ENCODE measurements around the gene AURKAIP1.
"Not testable (repeated sequence)": the region's sequence is repeated elsewhere in the genome, so short reads cannot be mapped to it uniquely, and the experiment has no call there.

The AURKAIP1 gene

DNA sequence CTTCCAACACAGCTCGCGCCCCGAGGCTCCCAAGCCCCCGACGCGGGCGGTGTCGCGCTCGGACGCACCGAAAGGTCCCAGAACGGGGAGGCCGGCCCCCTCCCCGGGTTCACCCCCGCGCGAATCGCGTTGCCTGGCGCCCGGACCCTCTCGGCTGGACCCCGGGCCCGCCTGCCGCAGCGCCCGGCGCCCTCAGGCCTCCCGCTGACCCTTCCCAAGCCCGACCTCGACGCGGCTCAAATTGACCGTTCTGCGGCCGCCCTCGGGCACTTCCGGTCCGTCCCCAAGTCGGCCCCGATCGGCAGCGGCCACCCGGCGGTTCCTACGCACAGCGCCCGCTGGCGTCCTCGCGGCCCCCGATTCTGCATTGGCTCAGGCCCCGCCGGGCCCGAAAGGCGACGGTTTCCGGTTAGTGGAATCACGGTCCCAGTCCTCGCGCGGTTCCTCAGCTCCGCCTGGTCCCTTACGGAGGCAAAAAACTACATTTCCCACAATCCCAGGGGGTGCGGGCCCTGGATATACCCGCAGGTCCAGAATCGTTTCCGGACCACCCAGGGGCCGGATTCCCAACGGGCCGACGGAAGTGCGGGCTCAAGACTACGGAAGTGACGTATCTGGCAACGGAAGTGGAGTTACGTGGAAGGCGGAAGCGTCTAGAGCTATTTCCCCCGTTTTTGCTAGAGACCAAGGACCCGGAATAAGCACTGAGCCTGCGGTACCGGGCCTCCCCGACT is at the start of gene AURKAIP1:
TSS of gene AURKAIP1 (minus strand) at position 279 of the 734 bp plus-strand sequence. CDS start 451 bp downstream, outside the sequence.
- peak; percentile 87 to 89 for DNase-seq (ENCODE audit: low read depth in 2 of 2)

DNA sequence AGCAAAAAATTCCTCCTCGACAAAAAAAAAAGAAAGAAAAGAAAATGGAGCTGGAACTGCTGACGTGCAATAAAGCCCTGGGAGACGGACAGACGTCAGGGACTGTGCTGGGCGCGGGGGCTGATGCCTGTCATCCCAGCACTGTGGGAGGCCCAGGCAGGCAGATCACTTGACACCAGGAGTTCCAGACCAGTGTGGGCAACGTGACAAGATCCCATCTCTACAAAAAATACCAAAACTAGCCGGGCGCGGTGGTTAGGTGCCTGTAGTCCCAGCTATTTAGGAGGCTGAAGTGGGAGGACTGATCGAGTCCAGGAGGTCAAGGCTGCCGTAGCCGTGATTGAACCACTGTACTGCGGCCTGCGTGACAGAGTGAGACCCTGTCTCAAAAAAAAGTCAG is 49.7 kb upstream of the AURKAIP1 start:
- no peak for DNase-seq (ENCODE audit: low read depth in 2 of 2)

DNA sequence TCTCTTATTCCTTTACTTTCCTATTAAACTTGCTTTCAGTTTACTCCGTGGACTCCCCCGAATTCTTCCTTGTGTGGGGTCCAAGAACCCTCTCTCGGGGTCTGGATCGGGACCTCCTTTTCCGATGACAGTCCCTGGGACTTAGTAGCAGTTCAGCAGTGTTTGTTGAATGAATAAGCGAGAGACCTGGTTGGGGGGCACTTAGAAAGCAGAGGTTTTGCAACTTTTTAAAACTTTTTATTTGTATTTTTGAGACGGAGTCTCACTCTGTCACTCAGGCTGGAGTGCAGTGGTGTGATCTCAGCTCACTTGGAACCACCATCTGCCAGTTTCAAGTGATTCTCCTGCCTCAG is 48.2 kb upstream of the AURKAIP1 start:
- DNase-seq (ENCODE audit: low read depth in 2 of 2): no peak

DNA sequence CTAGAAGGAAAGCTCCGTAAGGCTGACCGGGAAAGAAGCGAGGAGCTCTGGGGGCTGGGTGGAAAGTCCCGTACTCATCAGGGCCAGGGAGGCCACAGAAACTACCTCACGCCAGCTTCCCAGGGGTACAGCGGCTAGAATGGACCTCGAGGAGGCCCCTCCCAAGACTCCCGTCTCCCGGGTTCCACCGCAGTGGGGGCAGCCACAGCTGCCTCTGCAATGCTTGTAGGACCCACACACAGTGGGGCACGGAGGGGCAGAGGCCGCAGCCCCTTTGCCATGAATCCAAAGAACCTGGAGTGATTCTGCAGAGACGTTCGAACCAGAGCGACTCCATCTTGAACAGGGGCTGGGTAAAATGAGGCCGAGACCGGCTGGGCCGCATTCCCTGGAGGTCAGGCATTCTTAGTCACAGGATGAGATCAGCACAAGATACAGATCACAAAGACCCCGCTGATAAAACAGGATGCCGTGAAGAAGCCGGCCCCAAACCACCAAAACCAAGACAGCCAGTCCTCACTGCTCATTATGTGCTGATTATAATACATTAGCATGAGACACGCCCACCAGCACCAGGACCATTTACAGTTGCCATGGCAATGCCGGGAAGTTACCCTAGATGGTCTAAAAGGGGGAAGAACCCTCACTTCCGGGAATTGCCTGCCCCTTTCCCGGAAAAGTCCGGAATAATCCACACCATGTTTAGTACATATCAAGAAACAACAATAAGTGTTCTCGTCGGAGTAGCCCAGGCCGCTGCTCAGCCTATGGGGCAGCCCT is 47.6 kb upstream of the AURKAIP1 start:
- no peak for DNase-seq (ENCODE audit: low read depth in 2 of 2)

DNA sequence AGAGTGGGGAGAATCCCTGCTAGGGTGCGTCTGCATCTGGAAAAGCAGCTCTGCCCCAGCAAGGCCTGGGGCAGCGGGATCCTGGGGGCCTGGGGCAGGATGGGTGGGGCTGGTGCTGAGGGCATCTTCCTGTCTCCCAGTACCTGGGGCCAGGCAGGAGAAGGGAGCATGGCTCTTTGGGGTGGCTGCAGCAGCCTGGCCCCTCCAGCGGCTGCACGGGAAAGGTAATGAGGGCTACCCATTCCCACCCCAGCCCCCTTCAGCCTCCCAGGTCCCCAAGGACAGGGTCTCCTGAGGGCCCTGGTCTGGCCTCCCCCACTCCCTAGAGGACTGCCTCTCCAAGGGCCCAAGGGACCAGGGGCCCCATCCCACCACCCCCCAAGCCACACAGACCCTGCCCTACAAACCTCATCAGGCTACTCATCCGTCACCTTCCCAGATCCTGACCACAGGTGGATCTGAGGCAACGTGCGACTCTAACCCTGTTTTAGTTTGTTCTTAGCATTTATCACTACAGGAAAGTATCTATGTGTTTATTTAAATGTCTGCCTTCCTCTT is 47.0 kb upstream of the AURKAIP1 start:
- DNase-seq (ENCODE audit: low read depth in 2 of 2): no peak

DNA sequence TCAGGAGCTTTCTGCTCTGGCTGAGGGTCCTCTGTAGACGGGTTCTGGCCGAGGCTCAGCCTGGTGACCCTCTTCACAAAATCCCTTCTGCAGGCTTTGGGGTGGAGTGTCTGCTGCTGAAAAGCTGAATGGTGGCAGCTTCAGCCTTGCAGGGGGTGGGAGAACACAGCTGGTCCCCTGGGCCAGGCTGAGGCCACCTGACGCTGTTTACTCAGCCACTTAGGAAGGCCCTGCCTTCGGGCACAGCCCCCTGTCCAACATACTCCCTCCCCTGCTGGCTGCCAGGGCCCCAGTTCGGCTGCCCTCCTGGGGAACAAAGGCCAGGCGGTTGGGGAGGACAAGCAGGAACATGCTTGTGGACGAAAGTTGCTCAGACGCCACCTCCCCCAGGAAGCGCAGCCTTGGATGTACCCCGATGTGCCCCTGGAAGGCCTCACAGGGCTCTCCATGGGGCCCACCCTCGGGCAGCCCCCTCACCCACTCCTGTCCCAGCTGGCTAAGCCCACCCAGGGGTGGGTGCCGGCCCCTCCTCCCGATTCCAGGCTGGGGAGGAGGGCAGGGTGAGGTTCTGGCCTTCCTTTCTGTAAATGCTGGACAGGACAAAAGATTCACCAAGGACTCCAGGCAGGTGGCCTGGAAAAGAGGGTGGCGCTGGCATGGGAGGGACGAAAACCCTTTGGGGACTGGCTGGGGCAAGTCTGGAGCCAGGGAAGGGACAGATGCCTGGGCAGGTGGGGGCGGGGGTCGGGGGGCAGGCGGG is 46.3 kb upstream of the AURKAIP1 start, which contains the start of gene ANKRD65:
TSS of gene ANKRD65 (minus strand) at position 130 of the 760 bp plus-strand sequence. CDS start 271 bp downstream, outside the sequence.
- no peak for DNase-seq (ENCODE audit: low read depth in 2 of 2)

DNA sequence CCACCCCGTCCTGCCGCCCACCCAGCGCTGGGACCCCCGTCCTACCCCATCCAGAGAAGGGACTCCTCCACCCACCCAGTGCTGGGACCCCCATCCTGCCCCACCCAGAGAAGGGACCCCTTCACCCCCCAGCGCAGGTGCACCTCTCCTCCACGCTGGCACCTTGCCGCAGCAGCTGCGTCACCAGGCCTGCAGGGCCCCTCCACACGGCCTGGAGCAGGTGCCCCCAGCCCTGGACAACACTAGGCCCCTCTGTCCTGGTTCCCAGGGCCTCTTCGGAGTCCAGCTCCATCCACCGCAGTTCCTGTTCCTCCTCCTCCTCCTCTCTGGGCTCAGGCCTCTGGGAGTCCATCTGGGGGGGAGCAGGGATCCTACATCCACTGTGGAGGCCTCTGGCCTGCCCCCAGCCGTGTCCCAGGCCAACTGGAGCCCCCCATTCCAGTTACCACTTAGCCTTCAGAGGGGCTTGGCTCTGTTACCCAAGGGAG is 45.7 kb upstream of the AURKAIP1 start:
- DNase-seq (ENCODE audit: low read depth in 2 of 2): no peak

DNA sequence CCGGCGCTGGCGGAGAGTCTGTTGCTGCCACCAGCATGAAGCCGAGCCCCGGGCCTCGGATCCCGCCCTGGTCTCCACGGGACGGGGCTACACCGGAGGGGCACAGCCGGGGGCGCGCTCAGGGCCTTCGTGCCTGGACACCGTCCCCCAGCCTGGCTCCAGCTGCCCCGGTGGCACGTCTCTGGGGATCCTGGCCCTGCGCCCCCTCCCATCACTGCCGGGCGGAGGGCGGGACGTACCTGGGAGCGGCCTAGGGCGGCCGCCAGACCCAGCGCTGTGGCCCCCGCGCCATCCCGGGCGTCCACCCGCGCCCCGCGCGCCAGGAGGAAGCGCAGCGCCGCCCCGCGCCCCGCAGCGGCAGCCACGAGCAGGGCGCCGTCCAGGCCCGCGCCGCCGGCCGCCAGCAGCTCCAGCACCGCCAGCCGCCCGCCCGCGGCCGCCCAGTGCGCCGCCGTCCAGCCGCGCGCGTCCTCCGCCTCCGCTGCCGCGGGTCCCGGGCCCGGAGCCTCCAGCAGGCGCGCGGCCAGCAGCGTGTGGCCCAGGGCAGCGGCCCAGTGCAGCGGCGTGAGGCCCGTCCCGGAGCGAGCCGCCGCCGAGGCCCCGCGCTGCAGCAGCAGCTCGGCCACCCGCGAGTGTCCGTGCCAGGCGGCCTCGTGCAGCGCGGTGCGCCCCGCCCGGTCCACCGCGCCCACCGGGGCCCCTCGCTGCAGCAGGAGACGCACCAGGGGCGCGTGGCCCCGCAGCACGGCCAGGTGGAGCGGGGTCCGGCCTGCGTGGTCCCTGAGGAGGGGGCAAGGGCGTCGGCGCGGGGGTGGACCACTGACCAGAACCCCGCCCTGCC is 45.0 kb upstream of the AURKAIP1 start:
- DNase-seq (ENCODE audit: low read depth in 2 of 2): no peak

DNA sequence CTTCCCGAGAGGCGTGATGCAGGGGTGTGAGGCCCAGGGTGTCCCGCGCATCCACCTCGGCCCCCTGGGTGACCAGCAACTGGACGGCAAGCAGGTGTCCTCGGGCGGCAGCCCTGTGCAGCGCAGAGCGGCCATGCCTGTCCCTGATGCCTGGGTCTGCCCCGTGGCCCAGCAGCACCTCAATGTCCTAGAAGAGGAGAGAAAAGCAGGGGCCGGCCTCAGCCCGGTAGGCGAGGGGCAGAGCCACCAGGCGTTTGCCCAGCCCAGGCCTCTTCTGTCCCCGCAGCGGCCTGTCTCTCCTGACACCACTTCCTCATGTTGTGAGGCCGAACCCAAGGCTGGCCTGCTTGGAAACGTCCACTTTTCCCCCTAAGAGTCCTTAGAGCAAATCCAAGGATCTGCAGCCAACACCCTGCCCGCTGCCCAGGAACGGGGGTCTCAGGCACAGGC is 44.4 kb upstream of the AURKAIP1 start:
- DNase-seq (ENCODE audit: low read depth in 2 of 2): no peak

DNA sequence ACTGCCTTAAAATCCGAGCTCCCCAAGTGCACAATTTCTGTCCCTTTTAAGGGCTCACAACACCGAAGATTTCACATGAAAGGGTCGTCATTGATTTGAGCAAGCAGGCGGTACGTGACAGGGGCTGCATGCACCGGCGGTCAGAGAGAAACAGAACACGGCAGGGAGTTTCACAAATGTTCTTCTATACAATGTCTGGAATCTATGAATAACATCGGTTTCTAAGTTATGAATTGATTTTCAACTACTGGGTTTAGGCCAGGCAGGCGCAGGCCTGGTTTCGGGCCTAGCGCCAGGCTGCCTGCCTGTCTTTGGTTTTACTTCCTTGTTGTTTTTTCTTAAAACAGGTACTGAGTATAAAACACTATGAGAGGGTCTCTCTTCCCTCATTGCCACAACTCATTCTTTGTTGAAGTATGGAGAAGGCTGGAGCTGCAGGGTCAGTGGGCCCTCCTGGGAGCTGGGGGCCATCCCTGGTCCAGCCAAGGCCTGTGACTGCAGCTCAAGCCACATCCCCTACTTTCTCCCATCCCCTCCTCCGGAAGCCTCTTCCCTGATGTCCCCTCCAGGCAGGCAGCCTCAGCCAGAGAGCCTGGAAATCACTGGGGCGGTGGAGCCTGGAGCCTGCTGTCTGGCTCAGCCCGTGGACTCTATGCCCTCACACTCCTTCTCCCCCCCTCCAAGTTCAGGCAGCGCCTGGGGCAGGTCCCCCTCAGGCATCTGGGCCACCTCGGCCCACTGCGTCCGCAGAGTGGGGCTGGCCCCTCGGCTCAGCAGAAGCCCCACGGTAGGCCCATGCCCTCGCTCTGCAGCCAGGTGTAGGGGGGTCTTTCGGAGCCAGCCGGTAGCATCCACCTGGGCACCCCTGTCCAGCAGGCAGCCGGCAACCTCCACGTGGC is 43.7 kb upstream of the AURKAIP1 start:
- DNase-seq (ENCODE audit: low read depth in 2 of 2): no peak

DNA sequence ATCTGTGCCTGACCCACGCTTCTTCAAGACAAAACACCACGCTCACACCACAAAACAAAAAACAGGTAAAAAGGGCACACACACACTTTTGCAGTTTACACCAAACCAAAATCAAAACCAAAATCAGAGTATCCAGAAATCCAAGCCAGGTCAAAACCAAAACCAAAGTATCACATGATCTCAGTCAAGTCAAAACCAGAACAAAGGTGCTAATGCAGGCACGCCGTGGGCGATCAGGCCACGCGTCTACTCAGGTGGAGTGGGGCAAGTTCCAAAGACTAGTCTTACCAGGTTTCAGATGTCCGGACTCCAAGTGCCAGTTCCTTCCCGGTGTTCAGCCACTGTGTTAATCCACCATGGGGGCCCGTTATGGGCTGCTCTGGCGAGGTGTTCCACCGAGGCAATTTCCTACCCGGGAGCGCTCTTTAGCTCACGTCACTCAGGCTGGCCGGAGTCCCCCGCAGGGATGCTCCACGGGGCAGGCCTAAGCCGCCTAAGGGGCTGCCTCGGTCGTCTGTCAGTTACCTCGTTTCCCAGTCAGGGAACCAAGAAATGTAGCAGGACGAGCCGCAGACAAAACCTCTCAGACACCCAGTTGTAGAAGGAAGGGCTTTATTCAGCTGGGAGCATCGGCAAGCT is 42.9 kb upstream of the AURKAIP1 start:
- not testable (repeated sequence) for DNase-seq (ENCODE audit: low read depth in 2 of 2)

DNA sequence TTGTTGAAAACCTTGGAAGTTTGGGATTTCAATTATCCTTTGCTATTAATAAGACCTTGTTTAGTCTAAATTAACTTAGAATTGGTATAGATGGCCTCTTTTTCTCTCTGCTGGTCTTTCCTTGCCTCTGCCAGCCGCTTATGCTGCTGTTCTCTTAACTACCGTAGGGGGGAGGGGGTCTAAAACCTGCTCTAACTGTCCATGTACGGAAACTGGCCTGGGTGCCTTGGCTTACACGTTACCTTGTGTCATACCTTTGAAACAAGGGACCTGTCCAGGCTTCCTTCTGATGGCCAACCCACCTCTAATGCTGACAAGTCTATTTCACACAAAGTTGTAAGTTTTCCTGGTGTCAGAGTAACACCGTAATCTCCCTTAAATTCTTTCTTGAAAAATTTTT is 42.4 kb upstream of the AURKAIP1 start:
- not testable (repeated sequence) for DNase-seq (ENCODE audit: low read depth in 2 of 2)

DNA sequence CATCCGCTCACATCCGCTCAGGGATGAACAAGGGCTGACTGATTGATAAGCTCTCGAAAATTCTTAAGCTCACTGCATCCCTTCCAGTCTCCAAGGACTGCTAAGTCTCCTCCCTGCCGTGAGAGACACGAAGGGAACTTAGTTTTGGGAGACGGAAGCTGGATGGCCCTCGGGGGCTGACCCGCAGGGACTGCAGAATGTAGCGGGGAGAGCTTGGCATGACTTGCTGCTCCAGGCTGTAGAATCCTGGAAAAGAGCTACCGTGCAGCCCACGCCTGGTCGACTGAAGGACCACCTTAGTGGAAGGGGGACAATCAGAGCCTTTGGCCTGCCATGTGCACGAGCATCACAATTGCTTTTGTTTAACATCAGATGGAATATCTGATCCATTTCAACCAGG is 40.7 kb upstream of the AURKAIP1 start:
- no peak for DNase-seq (ENCODE audit: low read depth in 2 of 2)

DNA sequence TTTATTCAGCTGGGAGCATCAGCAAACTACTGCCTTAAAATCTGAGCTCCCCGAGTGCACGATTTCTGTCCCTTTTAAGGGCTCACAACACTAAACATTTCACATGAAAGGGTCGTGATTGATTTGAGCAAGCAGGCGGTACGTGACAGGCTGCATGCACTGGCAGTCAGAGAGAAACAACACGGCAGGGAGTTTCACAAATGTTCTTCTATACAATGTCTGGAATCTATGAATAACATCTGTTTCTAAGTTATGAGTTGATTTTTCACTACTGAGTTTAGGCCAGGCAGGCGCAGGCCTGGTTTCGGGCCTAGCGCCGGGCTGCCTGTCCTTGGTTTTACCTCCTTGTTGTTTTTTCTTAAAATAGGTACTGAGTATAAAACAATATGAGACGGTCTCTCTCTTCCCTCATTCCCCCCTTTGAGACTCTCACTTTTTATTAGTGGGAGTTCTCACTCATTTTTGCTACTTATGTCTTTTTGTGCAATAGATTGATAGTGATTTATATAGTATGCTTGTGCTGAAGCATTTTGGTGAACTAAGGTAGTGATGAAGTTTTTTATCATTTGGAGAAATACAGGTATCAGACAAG is 37.4 kb upstream of the AURKAIP1 start:
- not testable (repeated sequence) for DNase-seq (ENCODE audit: low read depth in 2 of 2)

DNA sequence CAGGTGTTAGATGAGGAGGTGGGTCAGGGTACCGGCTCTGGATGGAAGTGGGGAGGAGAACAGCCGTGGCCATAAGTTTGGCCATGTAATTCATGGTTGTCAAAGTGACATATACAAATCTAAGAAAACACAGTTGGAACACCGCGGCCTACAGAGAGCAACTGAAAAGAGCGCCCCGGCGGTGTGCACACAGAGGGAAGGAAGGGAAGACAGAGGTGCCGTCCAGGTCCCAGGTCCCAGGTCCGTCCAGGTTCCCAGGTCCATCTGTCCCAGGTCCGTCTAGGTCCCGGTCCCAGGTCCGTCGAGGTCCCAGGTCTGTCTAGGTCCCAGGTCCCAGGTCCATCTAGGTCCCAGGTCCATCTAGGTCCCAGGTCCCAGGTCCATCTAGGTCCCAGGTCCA is 36.6 kb upstream of the AURKAIP1 start:
- DNase-seq (ENCODE audit: low read depth in 2 of 2): no peak

DNA sequence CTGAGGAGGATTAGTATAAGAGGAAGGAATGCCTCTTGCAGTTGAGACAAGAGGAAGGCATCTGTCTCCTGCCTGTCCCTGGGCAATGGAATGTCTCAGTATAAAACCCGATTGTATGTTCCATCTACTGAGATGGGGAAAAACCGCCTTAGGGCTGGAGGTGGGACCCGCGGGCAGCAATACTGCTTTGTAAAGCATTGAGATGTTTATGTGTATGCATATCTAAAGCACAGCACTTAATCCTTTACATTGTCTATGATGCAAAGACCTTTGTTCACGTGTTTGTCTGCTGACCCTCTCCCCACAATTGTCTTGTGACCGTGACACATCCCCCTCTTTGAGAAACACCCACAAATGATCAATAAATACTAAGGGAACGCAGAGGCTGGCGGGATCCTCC is 35.2 kb upstream of the AURKAIP1 start:
- not testable (repeated sequence) for DNase-seq (ENCODE audit: low read depth in 2 of 2)

DNA sequence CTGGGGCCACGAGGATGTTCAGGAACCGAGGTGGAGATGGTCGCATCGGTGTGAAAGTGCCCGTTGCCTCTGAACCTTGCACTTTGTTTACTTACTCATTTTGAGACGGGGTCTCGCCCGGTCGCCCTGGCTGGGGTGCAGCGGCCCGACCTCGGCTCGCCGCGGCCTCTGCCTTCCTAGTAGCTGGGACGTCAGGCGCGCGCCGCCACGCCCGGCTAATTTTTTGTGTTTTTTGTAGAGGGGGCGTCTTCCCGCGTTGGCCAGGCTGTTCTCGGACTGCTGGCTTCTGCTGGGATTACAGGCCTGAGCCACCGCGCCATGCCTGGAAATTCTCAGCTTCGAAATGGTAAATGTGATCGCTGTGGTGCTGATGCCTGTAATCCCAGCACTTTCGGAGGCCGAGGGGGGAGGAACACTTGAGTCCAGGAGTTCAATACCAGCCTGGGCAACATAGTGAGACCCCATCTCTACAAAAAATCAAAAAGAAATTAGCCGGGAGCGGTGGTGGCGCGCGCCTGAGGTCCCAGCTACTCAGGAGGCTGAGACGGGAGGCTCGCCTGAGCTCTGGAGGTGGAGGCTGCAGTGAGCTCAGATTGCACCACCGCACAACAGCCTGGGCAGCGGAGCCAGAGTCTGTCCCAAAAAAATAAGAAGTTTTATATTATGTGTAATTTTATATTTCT is 32.8 kb upstream of the AURKAIP1 start:
- DNase-seq (ENCODE audit: low read depth in 2 of 2): no peak

Measured in stimulated activated CD4-positive, alpha-beta T cell treated with anti-CD3 and anti-CD28 coated beads, Interleukin-1b, Interleukin-23, amount 100 ng/mL, for 4 hours (primary cell).